GM12878 (cell line): ENCODE results near the gene WNT3A. TPM values are rescaled to one million over a fixed set of nuclear protein-coding genes. Genes with fewer than 3 reads are reported as not detected.
A peak's percentile ranks its signal among the peaks of the same experiment; 100 is the strongest.

Source experiments
- ATAC-seq: fragments of 200-7000 bp; cut with Tn5 transposase; 3 replicates; pipeline ENCODE4 v1.9.1; 2020; ENCODE audit warnings: mild to moderate bottlenecking, moderate library complexity
- BruUV-seq: library from RNA; stranded (reverse); fragments of 400-500 nt; replicated peaks from 2 replicates; lab custom pipeline; 2021; lab: Mats Ljungman, UMichigan
- CTCF ChIA-PET: fragments of 300-600 bp; sonication (Branson Sonifier 250); formaldehyde crosslinking; extraction: SDS; loops from one replicate; lab custom pipeline; 2021; ENCODE audit warnings: inconsistent platforms; lab: Yijun Ruan, JAX
- POLR2A ChIA-PET: fragments of 350-600 bp; formaldehyde crosslinking; extraction: SDS; loops from one replicate; lab custom pipeline; 2021; ENCODE audit warnings: inconsistent platforms; lab: Charles Lee
- RAD21 ChIA-PET: fragments of 300-600 bp; sonication (Branson Sonifier 250); formaldehyde crosslinking; loops from one replicate; lab custom pipeline; 2023; ENCODE audit warnings: antibody characterized with exemption; ENCODE audit not compliant: unreplicated experiment; lab: Charles Lee
- SMC1A ChIA-PET: fragments of 300-600 bp; sonication (Branson Sonifier 250); formaldehyde crosslinking; loops from one replicate; lab custom pipeline; 2023; ENCODE audit not compliant: unreplicated experiment, uncharacterized antibody; lab: Charles Lee
- DNase-seq: peaks from one replicate; pipeline ENCODE4 v3.0.0-alpha.2; 2011; ENCODE audit warnings: low read depth, low spot score
- FAIRE-seq: peaks from 3 replicates; lab custom pipeline; 2011; peaks lifted over from hg19 to GRCh38; lab: Jason Lieb, UNC
- H2AFZ ChIP-seq: 2 replicates; pipeline ENCODE4 v1.6.0; 2011; ENCODE audit warnings: low read depth, low read length, control low read depth; ENCODE audit not compliant: control insufficient read depth
- H3K27ac ChIP-seq: 2 replicates; pipeline ENCODE4 v1.5.1; 2011; ENCODE audit warnings: control low read depth; ENCODE audit not compliant: control insufficient read depth, insufficient read depth
- H3K27me3 ChIP-seq, 2 experiments: replicated peaks in 1 of 2; 2 replicates each; pipeline versions ENCODE4 v1.6.0 to v1.6.1; 2011; ENCODE audit warnings: low read length in 1 of 2; ENCODE audit not compliant: control insufficient read depth in 2 of 2, insufficient read depth in 2 of 2
- H3K36me3 ChIP-seq, 2 experiments: 2 replicates each; pipeline ENCODE4 v1.5.1; 2011; ENCODE audit warnings: low read length in 1 of 2; ENCODE audit not compliant: control insufficient read depth in 2 of 2, insufficient read depth in 2 of 2
- H3K4me1 ChIP-seq: 2 replicates; pipeline ENCODE4 v1.6.1; 2011; ENCODE audit warnings: mild to moderate bottlenecking, low read length, moderate library complexity, mixed read lengths; ENCODE audit not compliant: control insufficient read depth, insufficient read depth
- H3K4me2 ChIP-seq: 2 replicates; pipeline ENCODE4 v1.6.0; 2011; ENCODE audit warnings: control low read depth; ENCODE audit not compliant: control insufficient read depth, insufficient read depth
- H3K4me3 ChIP-seq: fragments of 200-600 bp; sonication (generic); 2 replicates; pipeline ENCODE4 v1.5.1; 2016
- H3K79me2 ChIP-seq: 2 replicates; pipeline ENCODE4 v1.6.0; 2011; ENCODE audit warnings: low read length; ENCODE audit not compliant: control insufficient read depth, insufficient read depth
- H3K9ac ChIP-seq: 2 replicates; pipeline ENCODE4 v1.8.0; 2011; ENCODE audit warnings: low read length, control low read depth, mixed read lengths; ENCODE audit not compliant: control insufficient read depth, insufficient read depth
- H3K9me3 ChIP-seq: replicated peaks from 3 replicates; pipeline ENCODE4 v1.5.1; 2011; ENCODE audit warnings: mild to moderate bottlenecking, low read length; ENCODE audit not compliant: control insufficient read depth, insufficient read depth
- H4K20me1 ChIP-seq: 2 replicates; pipeline ENCODE4 v1.6.0; 2011; ENCODE audit not compliant: control insufficient read depth, insufficient read depth
- ASH2L ChIP-seq: fragments of 300-600, 200-600 bp; sonication (generic); IDR thresholded peaks from 2 replicates; pipeline ENCODE4 v1.6.1; 2017; ENCODE audit warnings: low read depth, mild to moderate bottlenecking, borderline replicate concordance
- CHD1 ChIP-seq: IDR thresholded peaks from 2 replicates; pipeline ENCODE4 v1.6.1; 2012; ENCODE audit warnings: low read depth, low read length, improper control_type of control experiment
- DPF2 ChIP-seq: fragments of 450-650 bp; IDR thresholded peaks from 2 replicates; pipeline ENCODE4 v1.6.1; 2017; ENCODE audit warnings: mild to moderate bottlenecking
- EED ChIP-seq: sonication (generic); IDR thresholded peaks from 2 replicates; pipeline ENCODE4 v1.6.1; 2016; ENCODE audit warnings: antibody characterized with exemption, low read depth
- GATAD2B ChIP-seq: fragments of 450-650 bp; conservative IDR thresholded peaks from 2 replicates; pipeline ENCODE4 v1.6.1; 2017; ENCODE audit warnings: low read depth, mild to moderate bottlenecking, moderate library complexity
- HDGF ChIP-seq: fragments of 450-650 bp; IDR thresholded peaks from 2 replicates; pipeline ENCODE4 v1.6.1; 2016; ENCODE audit warnings: antibody characterized with exemption
- IKZF1 ChIP-seq: fragments of 450-650 bp; conservative IDR thresholded peaks from 2 replicates; pipeline ENCODE4 v1.6.1; 2017; ENCODE audit warnings: antibody characterized with exemption, mild to moderate bottlenecking
- NBN ChIP-seq: fragments of 450-650 bp; IDR thresholded peaks from 2 replicates; pipeline ENCODE4 v1.6.1; 2016
- POLR2A ChIP-seq: IDR thresholded peaks from 2 replicates; pipeline ENCODE4 v1.6.1; 2011; ENCODE audit warnings: low read depth, mild to moderate bottlenecking, low read length
- SIN3A ChIP-seq: IDR thresholded peaks from 2 replicates; pipeline ENCODE4 v1.6.1; 2012; ENCODE audit warnings: low read depth, low read length, improper control_type of control experiment
- SMAD5 ChIP-seq: IDR thresholded peaks from 2 replicates; pipeline ENCODE4 v1.6.1; 2016; ENCODE audit warnings: antibody characterized with exemption, low read depth
- SMARCA5 ChIP-seq: fragments of 450-650 bp; IDR thresholded peaks from 2 replicates; pipeline ENCODE4 v1.6.1; 2017; ENCODE audit warnings: mild to moderate bottlenecking
- STAT1 ChIP-seq: fragments of 450-650 bp; conservative IDR thresholded peaks from 2 replicates; pipeline ENCODE4 v1.6.1; 2014; ENCODE audit warnings: antibody characterized with exemption, mild to moderate bottlenecking
- ZNF24 ChIP-seq: fragments of 450-650 bp; IDR thresholded peaks from 2 replicates; pipeline ENCODE4 v1.6.1; 2017; ENCODE audit warnings: antibody characterized with exemption, mild to moderate bottlenecking
- WGBS: methylation state at CpG from one replicate; pipeline ENCODE4 v1.1.6; 2016; ENCODE audit warnings: low lambda C conversion rate; ENCODE audit not compliant: insufficient replicate concordance, insufficient coverage; ENCODE audit errors: missing lambda C conversion rate; 5-methylcytosine and 5-hydroxymethylcytosine counted together
- in situ Hi-C: fragments of 300-500 bp; cut with MboI; formaldehyde crosslinking; loops from 9 replicates; pipeline ENCODE4 v1.14.3; 2018; ENCODE audit warnings: mixed read lengths
- intact Hi-C: fragments of 100-400 bp; cut with micrococcal nuclease; formaldehyde crosslinking; loops from one replicate; pipeline ENCODE4 v1.14.2; 2022; ENCODE audit not compliant: unreplicated experiment
- polyA plus RNA-seq, 11 experiments: library from polyadenylated mRNA; depleted of rRNA in 4 of 11; unstranded in 6 of 11; stranded (reverse) in 5 of 11; fragments of >200 nt; fragmentation: Nextera tagmentation in 4 of 11; fragmentation: Illumina TruSeq in 1 of 11; extraction: Ambion mirVana in 4 of 11; extraction: Trizol in 1 of 11; gene quantifications; 1 replicate in 1 of 11; 2 replicates in 10 of 11; pipeline versions ENCODE4 v1.2.1 to v1.2.3, GENCODE V29; 2011 to 2016; ENCODE audit warnings: inconsistent platforms in 2 of 11, missing spikeins in 2 of 11, low read depth in 1 of 11
- total RNA-seq, 4 experiments: library from RNA; depleted of rRNA in 3 of 4; stranded (reverse); fragments of >200 nt in 3 of 4; fragmentation: Illumina TruSeq in 1 of 4; extraction: Trizol in 1 of 4; gene quantifications; 2 replicates each; pipeline versions ENCODE4 v1.2.1 to v1.2.3, GENCODE V29; 2013 to 2021
- TF ChIP-seq, protein P1 (sequence below): fragments of 450-650 bp; IDR thresholded peaks from 2 replicates; pipeline ENCODE4 v1.6.1; 2016; ENCODE audit warnings: mild to moderate bottlenecking

The WNT3A gene
- total and polyA plus RNA-seq, 10 of the 15 experiments (the other 5 are each of a cell fraction or from before 2014, with no cell fraction given) = 0.16 TPM; not detected in 9

DNA sequence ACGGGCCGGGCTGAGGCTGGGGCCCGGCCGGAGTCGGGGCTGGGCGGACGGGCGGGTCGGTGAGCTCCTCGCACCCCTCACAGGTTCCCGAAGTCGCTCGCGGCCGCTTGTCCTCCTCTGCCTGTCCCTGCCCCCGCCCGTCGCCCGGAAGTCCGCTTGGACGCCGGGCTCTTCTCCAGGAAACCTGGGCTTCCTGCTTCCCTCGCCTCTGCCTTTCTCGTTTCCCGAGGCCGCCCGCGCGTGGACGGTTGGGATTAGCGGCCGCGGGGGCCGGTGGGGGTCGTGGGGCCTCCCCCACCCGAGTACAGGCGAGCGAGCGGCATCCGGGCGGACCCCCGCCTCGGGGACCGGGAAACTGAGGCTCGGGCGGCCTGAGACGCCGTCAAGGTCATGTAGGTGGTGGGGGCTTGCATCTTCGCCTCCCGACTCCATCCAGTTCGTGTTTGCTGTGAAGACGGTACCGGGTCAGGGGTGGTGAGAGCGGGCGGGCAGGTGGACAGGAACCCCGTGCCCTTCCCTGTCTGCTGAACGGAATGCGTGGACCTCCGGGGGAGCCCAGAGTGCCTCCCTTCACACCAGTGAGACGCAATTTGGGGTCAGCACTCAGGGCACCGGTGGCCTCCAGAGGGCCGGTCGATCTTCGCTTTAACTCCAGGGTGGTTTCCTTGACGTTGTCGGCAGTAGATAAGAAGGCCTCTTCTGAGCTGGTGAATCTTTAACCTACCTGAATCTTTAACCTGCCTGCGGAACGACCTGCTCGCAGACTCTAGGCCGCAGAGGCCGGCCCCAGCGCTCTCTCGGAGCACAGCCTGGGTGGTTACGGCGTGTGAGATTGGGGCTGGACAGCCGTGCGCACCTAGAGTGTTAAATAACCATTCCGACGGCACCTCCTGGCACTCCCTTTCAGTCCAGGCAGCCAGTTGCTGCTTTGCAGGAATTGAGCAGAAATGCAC is 76.4 kb downstream of the WNT3A start:
- ChIA-PET CTCF (interaction anchor here (1.4 to 2.7 kb wide), 5 partner anchors 41 to 84 kb away, joined by 3 to 14 read pairs (median 4); partner anchors contain the start of gene IBA57), SMC1A (interaction anchor here (1.2 to 1.7 kb wide), 2 partner anchors 84 kb away, joined by 3 to 5 read pairs; no protein-coding TSS in a partner anchor), POLR2A (interaction anchor here (1.0 to 2.0 kb wide), 6 partner anchors 23 to 84 kb away, joined by 3 to 7 read pairs (median 4); no protein-coding TSS in a partner anchor), RAD21 (interaction anchor here (1.1 to 1.4 kb wide), 2 partner anchors 17 to 47 kb away, joined by 3 to 4 read pairs; no protein-coding TSS in a partner anchor)
- Histone ChIP-seq H3K79me2 (peaks cover 87% of the 10 kb centered on the region), H3K4me3 (peak overlapping the region; percentile 94), H3K4me2 (peak overlapping the region; percentile 94), H3K9me3 (no peaks in the 10 kb centered on the region), H4K20me1 (peaks cover 39% of the 10 kb centered on the region), H3K36me3 (peaks cover 0 to under 1% of the 10 kb centered on the region in 2 experiments; a peak in 1 of 4 replicates), H2AFZ (0 out of 2 replicates have a peak overlapping the region, but pooled peaks have one; percentile 23), H3K27me3 (no peaks in the 10 kb centered on the region), H3K27ac (peak overlapping the region; percentile 96), H3K9ac (peak overlapping the region; percentile 99), H3K4me1 (peaks cover 40% of the 10 kb centered on the region)
- TSS peak; percentile 43 for BruUV-seq
- TF ChIP-seq POLR2A (peak; percentile 47; the same call in 1 of the 2 replicates), ASH2L (no peak), SIN3A (peak; percentile 45; the same call in 1 of the 2 replicates), DPF2 (0 out of 2 replicates have a peak, but pooled peaks have one; percentile 7), NBN (no peak), ZNF24 (no peak), SMAD5 (0 out of 2 replicates have a peak, but pooled peaks have one; percentile 2), STAT1 (no peak), IKZF1 (peak; percentile 15; the same call in 1 of the 2 replicates), CHD1 (no peak), SMARCA5 (peak; percentile 4; the same call in 1 of the 2 replicates), EED (0 out of 2 replicates have a peak, but pooled peaks have one; percentile 32), GATAD2B (peak; percentile 31; the same call in 1 of the 2 replicates), HDGF (0 out of 2 replicates have a peak, but pooled peaks have one; percentile 26)
- TF ChIP-seq, protein P1, sequence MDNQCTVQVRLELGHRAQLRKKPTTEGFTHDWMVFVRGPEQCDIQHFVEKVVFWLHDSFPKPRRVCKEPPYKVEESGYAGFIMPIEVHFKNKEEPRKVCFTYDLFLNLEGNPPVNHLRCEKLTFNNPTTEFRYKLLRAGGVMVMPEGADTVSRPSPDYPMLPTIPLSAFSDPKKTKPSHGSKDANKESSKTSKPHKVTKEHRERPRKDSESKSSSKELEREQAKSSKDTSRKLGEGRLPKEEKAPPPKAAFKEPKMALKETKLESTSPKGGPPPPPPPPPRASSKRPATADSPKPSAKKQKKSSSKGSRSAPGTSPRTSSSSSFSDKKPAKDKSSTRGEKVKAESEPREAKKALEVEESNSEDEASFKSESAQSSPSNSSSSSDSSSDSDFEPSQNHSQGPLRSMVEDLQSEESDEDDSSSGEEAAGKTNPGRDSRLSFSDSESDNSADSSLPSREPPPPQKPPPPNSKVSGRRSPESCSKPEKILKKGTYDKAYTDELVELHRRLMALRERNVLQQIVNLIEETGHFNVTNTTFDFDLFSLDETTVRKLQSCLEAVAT = 0 out of 2 replicates have a peak, but pooled peaks have one; percentile 35
- in situ Hi-C loops (no loop called here), intact Hi-C loops (loop anchor here (2.0 kb wide), 2 partner anchors 58 to 82 kb away; partner anchors contain the start of genes GUK1 and IBA57)
- DNase-seq (no peak), ATAC-seq (peak; percentile 13), FAIRE-seq (no peak)
- WGBS = 1% methylated on average over 71 of the region's 79 CpGs
